Ishikawa (cell line): ENCODE data around the gene OLFML2A.

Experiments used
- CEBPB ChIP-seq: IDR thresholded peaks from 2 replicates; pipeline ENCODE4 v1.6.1; 2012
- CREB1 ChIP-seq: IDR thresholded peaks from 2 replicates; pipeline ENCODE4 v1.6.1; 2012; ENCODE audit warnings: low read depth
- EGR1 ChIP-seq: IDR thresholded peaks from 2 replicates; pipeline ENCODE4 v1.6.1; 2012
- EP300 ChIP-seq: IDR thresholded peaks from 2 replicates; pipeline ENCODE4 v1.6.1; 2012; ENCODE audit warnings: borderline replicate concordance
- FOXM1 ChIP-seq: IDR thresholded peaks from 2 replicates; pipeline ENCODE4 v1.6.1; 2012; ENCODE audit warnings: low read depth, borderline replicate concordance
- MAX ChIP-seq: IDR thresholded peaks from 2 replicates; pipeline ENCODE4 v1.6.1; 2012
- NFIC ChIP-seq: IDR thresholded peaks from 2 replicates; pipeline ENCODE4 v1.6.1; 2012
- RAD21 ChIP-seq: IDR thresholded peaks from 2 replicates; pipeline ENCODE4 v1.6.1; 2012; ENCODE audit warnings: low read depth
- TAF1 ChIP-seq: IDR thresholded peaks from 2 replicates; pipeline ENCODE4 v1.6.1; 2012; ENCODE audit warnings: low read depth, mild to moderate bottlenecking
- TCF12 ChIP-seq: IDR thresholded peaks from 2 replicates; pipeline ENCODE4 v1.6.1; 2012; ENCODE audit warnings: low read depth
- TEAD4 ChIP-seq: IDR thresholded peaks from 2 replicates; pipeline ENCODE4 v1.6.1; 2012
- YY1 ChIP-seq: IDR thresholded peaks from 2 replicates; pipeline ENCODE4 v1.6.1; 2012; ENCODE audit warnings: low read depth
- ZBTB7A ChIP-seq: IDR thresholded peaks from 2 replicates; pipeline ENCODE4 v1.6.1; 2012; ENCODE audit warnings: low read depth
- TF ChIP-seq, protein P1 (sequence below): IDR thresholded peaks from 2 replicates; pipeline ENCODE4 v1.6.1; 2012; ENCODE audit warnings: low read depth, mild to moderate bottlenecking
- TF ChIP-seq, protein P2 (sequence below): IDR thresholded peaks from 2 replicates; pipeline ENCODE4 v1.6.1; 2012

OLFML2A gene

DNA sequence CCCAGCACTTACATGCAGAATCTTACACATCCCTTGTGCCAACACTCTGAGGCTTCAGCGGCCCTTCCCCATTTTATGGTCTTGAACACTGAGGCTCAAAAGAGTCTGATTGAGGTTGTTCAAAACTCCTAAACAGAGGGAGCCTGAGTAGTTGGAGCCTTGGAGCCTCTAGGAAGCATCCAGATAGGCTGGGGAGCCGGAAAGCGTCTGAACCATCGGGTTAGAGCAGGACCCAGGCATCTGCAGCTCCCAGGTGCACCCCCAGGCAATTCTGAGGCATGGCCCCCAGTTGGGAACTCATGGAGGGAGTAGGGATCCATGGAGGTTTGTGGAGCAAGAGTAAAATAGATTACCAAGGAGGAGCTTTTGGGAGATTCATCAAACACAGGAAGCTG is 3.8 kb downstream of the OLFML2A start:
- no peak for TF ChIP-seq NFIC
- TF ChIP-seq ZBTB7A, result no peak

DNA sequence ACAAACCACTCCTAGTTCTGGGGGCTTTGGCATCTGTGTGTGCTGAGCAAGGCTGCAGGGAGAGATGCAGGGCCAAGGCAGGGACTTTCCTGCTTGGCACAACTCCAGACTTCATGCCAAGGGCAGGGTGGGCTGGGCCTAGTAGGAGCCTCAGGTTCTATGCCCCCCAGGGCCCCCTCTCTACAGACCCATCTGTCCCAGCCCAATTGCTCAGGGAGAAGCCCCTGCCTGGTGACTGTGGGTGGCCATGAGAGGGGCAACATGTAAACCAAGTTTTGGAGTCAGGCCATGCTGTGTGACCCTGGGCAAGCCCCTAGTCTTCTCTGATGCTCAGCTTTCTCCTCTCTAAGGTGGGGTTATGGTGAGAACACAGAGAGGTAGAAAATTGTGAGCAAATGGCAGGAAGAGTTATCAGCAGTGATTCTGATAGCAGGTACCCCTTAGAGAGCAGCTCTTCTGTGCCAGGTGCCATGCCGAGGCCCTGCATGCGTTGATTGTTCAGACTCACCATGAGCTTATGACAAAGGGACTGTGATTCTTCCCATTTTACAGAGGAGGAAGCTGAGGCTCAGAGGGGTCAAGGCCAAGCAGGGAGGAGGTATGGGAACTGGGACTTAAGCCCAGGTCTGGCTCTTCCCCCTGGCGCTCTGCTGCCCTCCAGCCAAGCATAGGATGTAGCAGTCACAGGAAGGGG is 5.2 kb downstream of the OLFML2A start:
- TF ChIP-seq TCF12 (no peak), YY1 (no peak), MAX (no peak), CREB1 (no peak), RAD21 (no peak), NFIC (no peak), TAF1 (no peak), FOXM1 (no peak), CEBPB (no peak), ZBTB7A (no peak), EGR1 (no peak), TEAD4 (no peak), EP300 (no peak)
- TF ChIP-seq, protein P1, sequence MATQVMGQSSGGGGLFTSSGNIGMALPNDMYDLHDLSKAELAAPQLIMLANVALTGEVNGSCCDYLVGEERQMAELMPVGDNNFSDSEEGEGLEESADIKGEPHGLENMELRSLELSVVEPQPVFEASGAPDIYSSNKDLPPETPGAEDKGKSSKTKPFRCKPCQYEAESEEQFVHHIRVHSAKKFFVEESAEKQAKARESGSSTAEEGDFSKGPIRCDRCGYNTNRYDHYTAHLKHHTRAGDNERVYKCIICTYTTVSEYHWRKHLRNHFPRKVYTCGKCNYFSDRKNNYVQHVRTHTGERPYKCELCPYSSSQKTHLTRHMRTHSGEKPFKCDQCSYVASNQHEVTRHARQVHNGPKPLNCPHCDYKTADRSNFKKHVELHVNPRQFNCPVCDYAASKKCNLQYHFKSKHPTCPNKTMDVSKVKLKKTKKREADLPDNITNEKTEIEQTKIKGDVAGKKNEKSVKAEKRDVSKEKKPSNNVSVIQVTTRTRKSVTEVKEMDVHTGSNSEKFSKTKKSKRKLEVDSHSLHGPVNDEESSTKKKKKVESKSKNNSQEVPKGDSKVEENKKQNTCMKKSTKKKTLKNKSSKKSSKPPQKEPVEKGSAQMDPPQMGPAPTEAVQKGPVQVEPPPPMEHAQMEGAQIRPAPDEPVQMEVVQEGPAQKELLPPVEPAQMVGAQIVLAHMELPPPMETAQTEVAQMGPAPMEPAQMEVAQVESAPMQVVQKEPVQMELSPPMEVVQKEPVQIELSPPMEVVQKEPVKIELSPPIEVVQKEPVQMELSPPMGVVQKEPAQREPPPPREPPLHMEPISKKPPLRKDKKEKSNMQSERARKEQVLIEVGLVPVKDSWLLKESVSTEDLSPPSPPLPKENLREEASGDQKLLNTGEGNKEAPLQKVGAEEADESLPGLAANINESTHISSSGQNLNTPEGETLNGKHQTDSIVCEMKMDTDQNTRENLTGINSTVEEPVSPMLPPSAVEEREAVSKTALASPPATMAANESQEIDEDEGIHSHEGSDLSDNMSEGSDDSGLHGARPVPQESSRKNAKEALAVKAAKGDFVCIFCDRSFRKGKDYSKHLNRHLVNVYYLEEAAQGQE, result no peak
- TF ChIP-seq, protein P2, sequence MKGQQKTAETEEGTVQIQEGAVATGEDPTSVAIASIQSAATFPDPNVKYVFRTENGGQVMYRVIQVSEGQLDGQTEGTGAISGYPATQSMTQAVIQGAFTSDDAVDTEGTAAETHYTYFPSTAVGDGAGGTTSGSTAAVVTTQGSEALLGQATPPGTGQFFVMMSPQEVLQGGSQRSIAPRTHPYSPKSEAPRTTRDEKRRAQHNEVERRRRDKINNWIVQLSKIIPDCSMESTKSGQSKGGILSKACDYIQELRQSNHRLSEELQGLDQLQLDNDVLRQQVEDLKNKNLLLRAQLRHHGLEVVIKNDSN, result no peak

DNA sequence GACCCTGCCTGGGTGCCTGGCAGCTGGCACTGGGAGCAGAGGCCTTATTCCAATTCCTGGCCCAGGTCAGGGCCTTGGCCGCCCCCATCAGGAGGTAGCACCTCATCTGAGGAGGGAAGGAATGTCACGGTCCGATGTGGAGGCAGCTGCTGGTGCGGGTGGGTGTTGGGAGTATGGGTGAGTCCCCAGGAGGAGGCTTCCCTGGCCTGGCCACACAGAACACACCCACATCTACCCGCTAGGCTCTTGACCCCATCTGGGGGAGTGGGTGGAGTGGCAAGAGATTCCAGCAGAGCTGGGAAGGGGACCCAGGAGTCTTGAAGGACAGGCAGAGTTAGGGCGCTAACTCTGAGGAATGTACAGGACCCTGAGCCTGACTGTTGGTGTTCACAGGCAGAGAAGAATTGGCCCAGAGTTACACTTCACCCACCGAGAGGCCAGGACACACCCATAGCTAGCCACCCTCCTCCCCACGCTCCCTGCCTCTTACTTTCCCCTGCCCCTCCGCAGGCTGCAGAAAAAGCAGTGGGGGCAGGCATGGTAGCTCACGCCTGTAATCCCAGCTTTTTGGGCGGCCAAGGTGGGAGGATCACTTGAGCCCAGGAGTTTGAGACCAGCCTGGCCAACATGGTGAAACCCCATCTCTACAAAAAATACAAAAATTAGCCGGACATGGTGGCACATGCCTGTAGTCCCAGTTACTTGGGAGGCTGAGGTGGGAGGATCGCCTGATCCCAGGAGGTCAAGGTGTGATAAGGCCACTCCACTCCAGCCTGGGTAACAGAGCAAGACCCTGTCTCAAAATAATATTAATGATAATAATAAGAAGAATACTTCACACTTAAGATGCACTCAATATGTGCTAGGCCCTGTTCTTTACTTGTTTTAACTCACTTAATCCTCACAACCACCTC is 6.0 kb downstream of the OLFML2A start:
- TF ChIP-seq FOXM1 (no peak), TEAD4 (no peak), EP300 (no peak), EGR1 (no peak), ZBTB7A (no peak), MAX (no peak), TCF12 (no peak), CEBPB (no peak), NFIC (no peak), RAD21 (no peak), CREB1 (no peak), TAF1 (no peak), YY1 (no peak)
- TF ChIP-seq, protein P1, result no peak
- TF ChIP-seq, protein P2, result no peak

GRCh38 chr9:124783830-124784229 is 6.9 kb downstream of the OLFML2A start:
- TF ChIP-seq RAD21, result no peak

DNA sequence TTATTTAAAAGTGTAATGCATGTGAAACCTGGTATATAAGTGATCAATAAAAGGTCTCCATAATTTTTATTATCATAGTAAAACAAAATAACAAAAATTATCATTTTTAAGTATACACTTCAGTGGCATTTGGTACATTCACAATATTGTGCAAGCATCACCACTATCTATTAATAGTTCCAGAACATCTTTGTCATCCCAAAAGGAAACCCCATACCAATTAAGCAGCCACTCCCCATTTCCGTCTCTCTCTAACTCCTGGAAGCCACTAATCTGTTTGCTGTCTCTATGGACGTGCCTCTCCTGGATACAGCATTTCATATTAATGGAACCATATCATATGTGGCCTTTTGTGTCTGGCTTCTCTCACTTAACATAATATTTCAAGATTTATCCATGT is 7.6 kb downstream of the OLFML2A start:
- TF ChIP-seq CREB1, result no peak
- no peak for TF ChIP-seq EGR1
- no peak for TF ChIP-seq ZBTB7A
- TF ChIP-seq CEBPB, result no peak
- TF ChIP-seq YY1, result no peak
- TF ChIP-seq NFIC, result no peak
- TF ChIP-seq FOXM1, result no peak
- TF ChIP-seq TCF12, result no peak
- TF ChIP-seq, protein P1, result no peak
- TF ChIP-seq TEAD4, result no peak
- TF ChIP-seq, protein P2, result no peak
- TF ChIP-seq RAD21, result no peak
- no peak for TF ChIP-seq TAF1
- no peak for TF ChIP-seq MAX
- no peak for TF ChIP-seq EP300
